ENCODE measurements around the gene VPREB3. TPM values are rescaled to one million over a fixed set of nuclear protein-coding genes. Genes with fewer than 3 reads are reported as not detected.

Gene VPREB3
- polyA plus RNA-seq, 2 of the 4 experiments (the other 2 are of a cell fraction), result 0.41 to 0.52 TPM

DNA sequence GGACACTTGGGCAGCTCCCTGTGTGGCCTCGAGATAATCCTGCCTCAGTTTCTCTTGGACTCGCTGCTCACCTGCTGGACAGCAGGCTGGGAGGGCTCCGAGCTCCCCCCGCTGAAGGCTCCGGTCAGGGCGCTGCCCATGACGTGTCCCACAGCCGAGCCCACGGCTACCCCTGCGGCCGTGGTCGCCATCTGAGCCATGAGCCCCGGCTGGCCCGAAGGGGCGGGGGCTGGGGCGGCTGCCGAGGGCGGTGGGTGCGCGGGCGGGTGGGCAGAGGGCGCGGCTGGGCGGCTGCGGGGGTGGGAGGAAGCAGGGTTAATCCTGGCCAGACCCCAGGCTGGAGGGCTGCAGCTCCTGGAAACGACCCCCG, 13.1 kb upstream of the VPREB3 start:
- Histone ChIP-seq H3K4me3 (peak overlapping the region; percentile 66), H3K4me2 (peak overlapping the region; percentile 88), H3K9me3 (no peaks in the 10 kb centered on the region), H3K27ac (peak overlapping the region; percentile 88 to 96), H3K4me1 (peaks cover 29% of the 10 kb centered on the region)
- ATAC-seq (peak; percentile 15 to 22; a peak in 3 of 6 replicates), FAIRE-seq (no peak), DNase-seq (ENCODE audit: low read depth in 1 of 2, low spot score in 1 of 2) (no peak)
- TF ChIP-seq, protein P1, sequence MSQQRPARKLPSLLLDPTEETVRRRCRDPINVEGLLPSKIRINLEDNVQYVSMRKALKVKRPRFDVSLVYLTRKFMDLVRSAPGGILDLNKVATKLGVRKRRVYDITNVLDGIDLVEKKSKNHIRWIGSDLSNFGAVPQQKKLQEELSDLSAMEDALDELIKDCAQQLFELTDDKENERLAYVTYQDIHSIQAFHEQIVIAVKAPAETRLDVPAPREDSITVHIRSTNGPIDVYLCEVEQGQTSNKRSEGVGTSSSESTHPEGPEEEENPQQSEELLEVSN (IDR thresholded peaks at IDR 0.05; ENCODE audit: borderline replicate concordance, low read depth), result no peak
- no peak for TF ChIP-seq CBX2 (IDR thresholded peaks at IDR 0.05; ENCODE audit: borderline replicate concordance, low read depth)
- TF ChIP-seq, protein P2, sequence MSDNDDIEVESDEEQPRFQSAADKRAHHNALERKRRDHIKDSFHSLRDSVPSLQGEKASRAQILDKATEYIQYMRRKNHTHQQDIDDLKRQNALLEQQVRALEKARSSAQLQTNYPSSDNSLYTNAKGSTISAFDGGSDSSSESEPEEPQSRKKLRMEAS (IDR thresholded peaks at IDR 0.05), result no peak
- TF ChIP-seq CBX8 (IDR thresholded peaks at IDR 0.05), result no peak
- TF ChIP-seq ZC3H11A (IDR thresholded peaks at IDR 0.05), result no peak
- TF ChIP-seq, protein P3, sequence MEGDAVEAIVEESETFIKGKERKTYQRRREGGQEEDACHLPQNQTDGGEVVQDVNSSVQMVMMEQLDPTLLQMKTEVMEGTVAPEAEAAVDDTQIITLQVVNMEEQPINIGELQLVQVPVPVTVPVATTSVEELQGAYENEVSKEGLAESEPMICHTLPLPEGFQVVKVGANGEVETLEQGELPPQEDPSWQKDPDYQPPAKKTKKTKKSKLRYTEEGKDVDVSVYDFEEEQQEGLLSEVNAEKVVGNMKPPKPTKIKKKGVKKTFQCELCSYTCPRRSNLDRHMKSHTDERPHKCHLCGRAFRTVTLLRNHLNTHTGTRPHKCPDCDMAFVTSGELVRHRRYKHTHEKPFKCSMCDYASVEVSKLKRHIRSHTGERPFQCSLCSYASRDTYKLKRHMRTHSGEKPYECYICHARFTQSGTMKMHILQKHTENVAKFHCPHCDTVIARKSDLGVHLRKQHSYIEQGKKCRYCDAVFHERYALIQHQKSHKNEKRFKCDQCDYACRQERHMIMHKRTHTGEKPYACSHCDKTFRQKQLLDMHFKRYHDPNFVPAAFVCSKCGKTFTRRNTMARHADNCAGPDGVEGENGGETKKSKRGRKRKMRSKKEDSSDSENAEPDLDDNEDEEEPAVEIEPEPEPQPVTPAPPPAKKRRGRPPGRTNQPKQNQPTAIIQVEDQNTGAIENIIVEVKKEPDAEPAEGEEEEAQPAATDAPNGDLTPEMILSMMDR (IDR thresholded peaks at IDR 0.05), result no peak
- TF ChIP-seq JUN (IDR thresholded peaks at IDR 0.05), result no peak
- TF ChIP-seq TP53 (CRISPR knock-in tag; IDR thresholded peaks at IDR 0.05), result no peak
- TF ChIP-seq HEYL (CRISPR knock-in tag; IDR thresholded peaks at IDR 0.05), result no peak
- ChIA-PET POLR2A (interaction anchor here (0.8 to 1.4 kb wide), 3 partner anchors 16 to 90 kb away, joined by 3 to 4 read pairs (median 3); partner anchors contain the start of genes SLC2A11 and ZNF70), CTCF (interaction anchor here (0.7 to 16.9 kb wide), 16 partner anchors 9 to 126 kb away, joined by 3 to 175 read pairs (median 5); partner anchors contain the start of genes MIF and SMARCB1)
- no CpG with 5 or more reads among the region's 27 CpGs for WGBS (ENCODE audit: missing lambda C conversion rate)

DNA sequence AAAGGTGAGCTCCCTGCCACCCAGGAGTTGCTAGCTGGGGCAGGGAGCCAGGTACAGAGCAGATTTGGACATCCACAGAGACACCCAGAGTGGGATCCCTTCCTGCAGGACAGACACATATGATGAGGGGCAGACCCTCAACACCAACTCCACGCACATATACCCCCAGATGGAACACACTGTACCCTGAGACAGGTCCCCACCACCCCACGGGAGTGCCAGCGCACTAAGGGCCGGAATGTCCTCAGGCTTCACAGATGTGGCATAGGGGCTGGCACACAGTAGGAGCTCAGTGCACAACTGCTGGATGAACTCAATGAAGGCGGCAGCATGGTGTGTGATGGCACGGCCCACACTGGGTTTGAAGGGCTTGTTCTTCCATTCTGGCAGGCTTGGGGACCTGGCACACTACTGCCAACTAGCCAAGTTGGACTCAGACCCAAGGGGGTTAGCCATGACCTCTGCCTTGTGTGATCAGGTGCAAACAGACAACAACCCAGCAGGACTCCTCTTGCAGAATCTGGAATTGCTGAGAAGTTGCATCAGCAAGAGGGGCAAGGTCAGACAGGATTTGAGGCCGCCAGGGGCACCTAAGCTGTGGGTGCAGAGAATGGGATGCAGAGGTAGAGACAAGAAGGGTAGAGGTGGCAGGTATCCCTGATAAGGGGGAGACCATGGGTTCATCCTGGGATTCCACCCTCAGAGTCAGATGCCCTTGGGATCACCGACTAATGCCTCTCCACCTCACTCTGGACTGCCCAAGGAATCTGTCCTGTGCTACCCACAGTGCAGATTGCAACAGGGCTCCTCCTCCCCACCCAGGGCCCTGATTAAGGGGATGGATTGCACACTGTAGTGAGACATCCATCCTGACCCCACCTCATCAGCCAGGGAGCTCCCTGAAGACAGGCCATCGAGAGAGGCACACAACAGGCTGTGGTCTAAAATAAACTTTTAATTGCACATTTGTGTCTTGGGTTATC, 11.0 kb upstream of the VPREB3 start:
- peak overlapping the region; percentile 88 for H3K4me2 ChIP-seq
- no peak for ATAC-seq

DNA sequence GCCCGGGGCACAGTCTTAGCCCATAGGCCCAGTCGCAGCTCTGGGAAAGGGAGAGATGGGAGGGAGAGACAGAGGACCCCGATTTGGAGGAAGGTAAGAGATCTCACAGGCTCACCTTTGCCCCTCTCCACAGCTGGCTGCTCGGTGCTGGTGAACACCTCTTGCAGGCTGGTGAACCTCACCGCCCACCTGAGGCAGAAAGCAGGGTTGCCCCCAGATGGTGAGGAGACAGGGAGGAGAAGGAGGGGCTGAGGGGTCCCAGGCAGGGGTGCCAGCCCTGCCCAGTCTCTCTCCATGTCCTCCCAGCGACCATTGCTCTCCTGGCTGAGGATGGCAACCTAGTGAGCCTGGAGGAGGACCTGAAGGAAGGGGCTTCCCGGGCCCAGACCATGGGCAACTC, 9.7 kb upstream of the VPREB3 start:
- ChIA-PET CTCF (interaction anchor here (1.1 to 16.9 kb wide), 2 partner anchors 11 to 85 kb away, joined by 3 to 175 read pairs; no protein-coding TSS in a partner anchor), POLR2A (no interaction called here)
- no peak for TF ChIP-seq MYC (IDR thresholded peaks at IDR 0.05; ENCODE audit: borderline replicate concordance, low read length)
- TF ChIP-seq SREBF2 (IDR thresholded peaks at IDR 0.05), result no peak
- TF ChIP-seq ZC3H11A (IDR thresholded peaks at IDR 0.05), result no peak
- no peak for TF ChIP-seq KDM5A (IDR thresholded peaks at IDR 0.05)
- TF ChIP-seq RARB (CRISPR knock-in tag; IDR thresholded peaks at IDR 0.05), result no peak
- no peak for TF ChIP-seq PHF8 (IDR thresholded peaks at IDR 0.05; ENCODE audit: borderline replicate concordance, low read depth)
- no peak for TF ChIP-seq ESRRA (IDR thresholded peaks at IDR 0.05; ENCODE audit: borderline replicate concordance, low read length)
- TF ChIP-seq, protein P3 (IDR thresholded peaks at IDR 0.05), result no peak
- no peak for TF ChIP-seq MAZ (IDR thresholded peaks at IDR 0.05; ENCODE audit: borderline replicate concordance, low read depth, low read length)
- no peak for TF ChIP-seq HDAC2 (IDR thresholded peaks at IDR 0.05)
- TF ChIP-seq, protein P4, sequence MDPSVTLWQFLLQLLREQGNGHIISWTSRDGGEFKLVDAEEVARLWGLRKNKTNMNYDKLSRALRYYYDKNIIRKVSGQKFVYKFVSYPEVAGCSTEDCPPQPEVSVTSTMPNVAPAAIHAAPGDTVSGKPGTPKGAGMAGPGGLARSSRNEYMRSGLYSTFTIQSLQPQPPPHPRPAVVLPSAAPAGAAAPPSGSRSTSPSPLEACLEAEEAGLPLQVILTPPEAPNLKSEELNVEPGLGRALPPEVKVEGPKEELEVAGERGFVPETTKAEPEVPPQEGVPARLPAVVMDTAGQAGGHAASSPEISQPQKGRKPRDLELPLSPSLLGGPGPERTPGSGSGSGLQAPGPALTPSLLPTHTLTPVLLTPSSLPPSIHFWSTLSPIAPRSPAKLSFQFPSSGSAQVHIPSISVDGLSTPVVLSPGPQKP (IDR thresholded peaks at IDR 0.05; ENCODE audit: low read depth, low read length), result no peak
- Histone ChIP-seq H3K4me1 (peaks cover 27% of the 10 kb centered on the region), H3K4me3 (no peak overlapping the region), H3K4me2 (no peak overlapping the region), H3K9me3 (no peaks in the 10 kb centered on the region), H3K27ac (no peak overlapping the region; a peak in 1 of 6 replicates)
- 80% methylated on average over 5 of the region's 7 CpGs for WGBS (ENCODE audit: missing lambda C conversion rate)
- no peak for ATAC-seq
- FAIRE-seq, result no peak
- DNase-seq (ENCODE audit: low read depth in 1 of 2, low spot score in 1 of 2), result no peak

More for the DNA sequence above, 11.0 kb upstream of the VPREB3 start:
- Histone ChIP-seq H3K4me3 (no peak overlapping the region), H3K9me3 (no peaks in the 10 kb centered on the region), H3K27ac (peak overlapping the region; percentile 51 to 68; a peak in 5 of 6 replicates), H3K4me1 (peaks cover 27% of the 10 kb centered on the region)
- no peak for TF ChIP-seq NPAS2 (CRISPR knock-in tag; IDR thresholded peaks at IDR 0.05; ENCODE audit: borderline replicate concordance)
- TF ChIP-seq CEBPB (IDR thresholded peaks at IDR 0.05), result no peak
- FAIRE-seq, result no peak
- ChIA-PET POLR2A (interaction anchor here (0.9 kb wide), 1 partner anchor 92 kb away, joined by 9 read pairs; the partner anchor contains the start of gene SLC2A11), CTCF (interaction anchor here (0.8 to 16.9 kb wide), 4 partner anchors 10 to 191 kb away, joined by 3 to 175 read pairs (median 5); no protein-coding TSS in a partner anchor)
- WGBS (ENCODE audit: missing lambda C conversion rate), result 93% methylated on average over 7 of the region's 9 CpGs
- DNase-seq (ENCODE audit: low read depth in 1 of 2, low spot score in 1 of 2), result no peak
